ENCODE measurements around the gene CCDC68.

DNA sequence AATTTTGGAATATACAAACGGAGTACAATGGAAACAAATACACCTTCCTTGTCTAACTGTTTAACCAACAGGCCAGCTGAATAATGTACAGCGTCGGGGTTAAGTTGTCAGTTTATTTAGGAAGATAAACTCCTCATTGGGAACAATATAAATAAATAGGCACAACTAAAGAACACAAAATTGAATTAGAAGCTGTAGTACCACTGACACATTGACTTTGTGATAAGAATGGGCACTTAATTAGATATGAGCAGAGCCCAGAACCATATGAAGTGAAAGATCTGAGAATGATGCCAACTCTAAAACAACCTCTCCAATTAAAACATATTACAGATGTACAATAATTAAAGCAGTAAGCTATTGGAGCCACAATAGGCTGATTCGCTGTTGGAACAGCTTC, 44.4 kb downstream of the CCDC68 start:
- no peak for TF ChIP-seq POLR2A (IDR thresholded peaks at IDR 0.05)
- TF ChIP-seq, protein P1, sequence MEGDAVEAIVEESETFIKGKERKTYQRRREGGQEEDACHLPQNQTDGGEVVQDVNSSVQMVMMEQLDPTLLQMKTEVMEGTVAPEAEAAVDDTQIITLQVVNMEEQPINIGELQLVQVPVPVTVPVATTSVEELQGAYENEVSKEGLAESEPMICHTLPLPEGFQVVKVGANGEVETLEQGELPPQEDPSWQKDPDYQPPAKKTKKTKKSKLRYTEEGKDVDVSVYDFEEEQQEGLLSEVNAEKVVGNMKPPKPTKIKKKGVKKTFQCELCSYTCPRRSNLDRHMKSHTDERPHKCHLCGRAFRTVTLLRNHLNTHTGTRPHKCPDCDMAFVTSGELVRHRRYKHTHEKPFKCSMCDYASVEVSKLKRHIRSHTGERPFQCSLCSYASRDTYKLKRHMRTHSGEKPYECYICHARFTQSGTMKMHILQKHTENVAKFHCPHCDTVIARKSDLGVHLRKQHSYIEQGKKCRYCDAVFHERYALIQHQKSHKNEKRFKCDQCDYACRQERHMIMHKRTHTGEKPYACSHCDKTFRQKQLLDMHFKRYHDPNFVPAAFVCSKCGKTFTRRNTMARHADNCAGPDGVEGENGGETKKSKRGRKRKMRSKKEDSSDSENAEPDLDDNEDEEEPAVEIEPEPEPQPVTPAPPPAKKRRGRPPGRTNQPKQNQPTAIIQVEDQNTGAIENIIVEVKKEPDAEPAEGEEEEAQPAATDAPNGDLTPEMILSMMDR (IDR thresholded peaks at IDR 0.05), result no peak
- TF ChIP-seq EP300 (IDR thresholded peaks at IDR 0.05), result no peak
